Measurements from ENCODE around the gene OCA2. TPM values are rescaled to one million over a fixed set of nuclear protein-coding genes. Genes with fewer than 3 reads are reported as not detected.

Gene OCA2
- total and polyA plus RNA-seq, 2 of the 8 experiments (the other 6 are each of a cell fraction or from before 2014, with no cell fraction given): 0.20 TPM

- Histone ChIP-seq H3K9me3 (ENCODE audit: insufficient read depth in 2 of 2, low read depth in 1 of 2, low read length in 1 of 2) (no peaks in the 10 kb centered on the region), H3K27ac (ENCODE audit: low read depth, low read length) (no peak overlapping the region), H2BK120ac (replicated peaks; ENCODE audit: low read depth, low read length) (no peak overlapping the region), H3K79me1 (ENCODE audit: low read depth, low read length) (no peaks in the 10 kb centered on the region; the same call in none of the 2 replicates), H4K8ac (ENCODE audit: extremely low read depth, insufficient read depth, low read length) (no peak overlapping the region; the same call in 1 of the 2 replicates), H3K14ac (ENCODE audit: insufficient read length) (no peak overlapping the region), H2BK5ac (ENCODE audit: low read depth, low read length) (no peak overlapping the region), H3K4ac (replicated peaks; ENCODE audit: insufficient read length, low read depth, low read length) (no peak overlapping the region), H3K9ac (replicated peaks in 1 of 4; ENCODE audit: extremely low read depth in 1 of 4, low read depth in 3 of 4, low read length in 3 of 4) (no peak overlapping the region), H2AK5ac (ENCODE audit: low read depth, low read length) (no peak overlapping the region), H3K23me2 (ENCODE audit: low read depth, low read length) (peaks cover 38% of the 10 kb centered on the region), H4K91ac (replicated peaks; ENCODE audit: insufficient read length, low read length) (no peak overlapping the region), H3K18ac (ENCODE audit: extremely low read depth, low read length) (no peak overlapping the region), H3K4me1 (replicated peaks in 1 of 4; ENCODE audit: control insufficient read depth in 3 of 4, insufficient read depth in 4 of 4, low read length in 3 of 4) (peaks cover 0 to 17% (median 9%) of the 10 kb centered on the region in 4 experiments; a peak in 5 of 7 replicates), H3K27me3 (replicated peaks in 1 of 4; ENCODE audit: control insufficient read depth in 3 of 4, extremely low read depth in 1 of 4, insufficient read depth in 3 of 4, low read length in 3 of 4) (peaks cover 29 to 67% (median 55%) of the 10 kb centered on the region in 4 experiments), H3K56ac (replicated peaks; ENCODE audit: insufficient read length, low read depth, low read length) (no peak overlapping the region), H3K4me2 (ENCODE audit: insufficient read depth in 1 of 2, low read depth in 2 of 2, low read length in 2 of 2) (no peak overlapping the region), H2BK12ac (ENCODE audit: low read depth, low read length) (no peak overlapping the region), H3K79me2 (ENCODE audit: control insufficient read depth in 1 of 2, insufficient read depth in 2 of 2, low read length in 2 of 2) (no peaks in the 10 kb centered on the region), H3K36me3 (ENCODE audit: control insufficient read depth in 2 of 4, insufficient read depth in 4 of 4, low read length in 3 of 4) (peaks cover 0 to 6% (median 0%) of the 10 kb centered on the region in 4 experiments; a peak in 1 of 8 replicates), H4K20me1 (replicated peaks in 1 of 2; ENCODE audit: control insufficient read depth in 1 of 2, insufficient read depth in 2 of 2, low read length in 2 of 2) (peaks cover 0 to 33% of the 10 kb centered on the region in 2 experiments), H3K4me3 (ENCODE audit: extremely low read depth in 1 of 4, insufficient read depth in 2 of 4, low read depth in 3 of 4, low read length in 4 of 4) (no peak overlapping the region), H2BK15ac (ENCODE audit: low read length) (no peak overlapping the region), H3K23ac (ENCODE audit: insufficient read length) (no peak overlapping the region), H2AFZ (ENCODE audit: low read length) (no peak overlapping the region), H2BK20ac (ENCODE audit: low read length) (no peak overlapping the region), H4K5ac (ENCODE audit: insufficient read length, low read depth, low read length) (no peak overlapping the region)
- POLR2A ChIA-PET (ENCODE audit: partially characterized antibody): no interaction called here
- FAIRE-seq (no peak), DNase-seq (ENCODE audit: low read depth in 1 of 2, low spot score in 2 of 2) (no peak)
- WGBS, 2 experiments (ENCODE audit: extremely low coverage in 1 of 2, insufficient coverage in 1 of 2, insufficient read length in 1 of 2, insufficient replicate concordance in 2 of 2, low coverage in 1 of 2, low lambda C conversion rate in 2 of 2, missing lambda C conversion rate in 1 of 2): 76% methylated on average over 10 of the region's 10 CpGs; no CpG with 5 or more reads in 1 of the 2 experiments
- CTCF ChIA-PET (ENCODE audit: partially characterized antibody): interaction anchor here (1.5 kb wide), 1 partner anchor 22 kb away, joined by 3 read pairs; no protein-coding TSS in a partner anchor
- TF ChIP-seq FOSL1 (IDR thresholded peaks at IDR 0.05; ENCODE audit: insufficient read depth, low read depth, low read length): no peak
- no peak for TF ChIP-seq GTF2F1 (IDR thresholded peaks at IDR 0.05; ENCODE audit: borderline replicate concordance, low read depth, low read length)
- no peak for TF ChIP-seq TBP (IDR thresholded peaks at IDR 0.05; ENCODE audit: low read depth, low read length)
- TF ChIP-seq POLR2A (IDR thresholded peaks at IDR 0.05; ENCODE audit: control extremely low read depth in 1 of 2, low read depth in 2 of 2, low read length in 2 of 2): no peak
- no peak for TF ChIP-seq EP300 (IDR thresholded peaks at IDR 0.05; ENCODE audit: borderline replicate concordance in 1 of 2, low read depth in 2 of 2, low read length in 2 of 2)
- TF ChIP-seq RFX5 (IDR thresholded peaks at IDR 0.05; ENCODE audit: borderline replicate concordance, low read depth, low read length): no peak
- no peak for TF ChIP-seq TCF12 (IDR thresholded peaks at IDR 0.05; ENCODE audit: low read depth, low read length)
- TF ChIP-seq ASH2L (IDR thresholded peaks at IDR 0.05; ENCODE audit: low read length): no peak
- no peak for TF ChIP-seq BACH1 (IDR thresholded peaks at IDR 0.05; ENCODE audit: low read length)
- TF ChIP-seq SP2 (IDR thresholded peaks at IDR 0.05; ENCODE audit: low read length): no peak
Observed at GRCh38 chr15:28101983-28102441, 2.9 kb upstream of the OCA2 start.

Measured in H1 (cell line).